HG02571 (cell line): ENCODE results near the gene SHISA3.
A peak's percentile ranks its signal among the peaks of the same experiment; 100 is the strongest.
"Not testable (repeated sequence)": the region's sequence is repeated elsewhere in the genome, so short reads cannot be mapped to it uniquely, and the experiment has no call there.

ENCODE experiments used
- ATAC-seq: cut with Tn5 transposase; IDR thresholded peaks from one replicate; pipeline ENCODE4 v1.9.1; 2021; ENCODE audit warnings: mild to moderate bottlenecking, moderate library complexity; ENCODE audit not compliant: unreplicated experiment

The SHISA3 gene

DNA sequence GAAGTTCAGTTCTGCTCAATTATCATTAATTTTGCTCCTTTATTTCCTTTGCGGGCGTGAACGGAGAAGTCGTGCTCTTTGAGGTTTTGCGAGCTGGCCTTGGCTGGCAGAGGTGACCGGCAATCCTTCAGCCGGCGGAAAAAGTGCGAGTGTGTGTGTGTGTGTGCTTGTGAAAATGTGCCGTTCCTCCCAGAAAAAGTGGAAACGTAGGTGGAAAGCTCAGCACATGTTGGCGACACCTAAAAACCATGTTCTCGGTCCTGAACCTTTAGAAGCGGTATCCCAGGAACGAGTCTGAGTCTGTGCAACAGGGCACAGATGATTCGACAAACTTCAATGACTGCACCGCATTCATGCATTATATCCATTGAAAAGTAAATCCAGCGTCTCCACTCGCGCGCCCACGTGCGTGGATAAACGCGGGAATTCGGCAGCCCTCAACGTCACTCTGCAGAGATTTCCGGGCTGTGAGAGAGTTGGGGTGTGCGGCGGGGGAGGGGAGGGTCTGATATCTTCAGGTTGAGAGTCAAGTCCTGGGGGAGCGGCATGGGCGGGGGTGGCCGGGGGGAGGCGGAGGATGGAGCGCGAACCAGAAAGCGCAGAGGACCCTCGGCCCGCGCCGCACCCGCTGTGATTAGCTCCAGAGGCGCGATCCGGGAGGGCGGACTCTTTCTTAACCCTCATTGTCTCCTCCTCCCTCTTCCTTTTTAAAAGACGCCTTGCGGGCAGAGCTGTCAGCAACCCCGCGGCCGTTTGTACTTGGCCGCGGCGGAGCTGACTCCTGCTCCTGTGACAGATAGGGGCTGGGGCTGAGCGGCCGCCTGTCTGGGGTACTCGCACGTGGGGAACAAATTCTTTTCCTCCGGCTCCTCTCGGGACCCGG lies at the start of gene SHISA3:
Gene SHISA3 (plus strand): TSS at position 737 of the 883 bp plus-strand sequence. CDS start 569 bp downstream, outside the sequence.
- peak; percentile 38 for ATAC-seq

DNA sequence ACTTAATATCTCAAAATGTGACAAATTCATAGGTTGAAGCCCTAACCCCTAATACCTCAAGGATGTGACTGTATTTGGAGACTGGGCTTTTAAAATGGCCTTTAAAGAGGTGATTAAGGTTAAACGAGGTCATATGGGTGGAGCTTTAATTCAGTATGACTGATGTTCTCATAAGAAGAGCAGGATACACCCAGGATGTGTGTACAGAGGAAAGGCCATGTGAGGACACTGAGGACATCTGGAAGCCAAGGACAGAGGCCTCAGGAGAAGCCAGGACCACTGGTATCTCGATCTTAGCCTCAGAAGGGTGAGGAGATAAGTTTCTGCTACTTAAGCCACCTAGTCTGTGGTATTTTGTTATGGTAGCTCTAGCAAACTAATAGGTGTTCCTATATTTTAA lies 49.0 kb upstream of the SHISA3 start:
- ATAC-seq, result no peak

DNA sequence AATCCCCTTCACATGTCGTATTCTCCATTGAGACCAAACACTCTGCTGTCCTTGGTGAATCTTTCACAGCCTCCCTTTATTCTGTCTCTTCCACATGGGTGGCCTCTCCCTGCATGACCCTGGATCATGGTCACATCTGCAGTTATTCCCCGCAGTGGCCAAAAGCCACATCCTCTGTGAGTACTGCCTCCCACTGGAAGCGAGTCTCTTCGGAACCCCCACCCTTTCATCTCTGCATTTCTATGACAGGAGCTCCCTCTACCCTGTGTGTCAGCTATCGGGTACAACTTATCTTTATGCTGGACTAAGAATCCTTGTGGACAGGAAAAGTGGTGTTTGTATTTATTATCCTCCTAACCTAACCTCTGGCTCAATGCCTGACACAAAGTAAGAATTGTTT lies 48.6 kb upstream of the SHISA3 start:
- ATAC-seq, result no peak

DNA sequence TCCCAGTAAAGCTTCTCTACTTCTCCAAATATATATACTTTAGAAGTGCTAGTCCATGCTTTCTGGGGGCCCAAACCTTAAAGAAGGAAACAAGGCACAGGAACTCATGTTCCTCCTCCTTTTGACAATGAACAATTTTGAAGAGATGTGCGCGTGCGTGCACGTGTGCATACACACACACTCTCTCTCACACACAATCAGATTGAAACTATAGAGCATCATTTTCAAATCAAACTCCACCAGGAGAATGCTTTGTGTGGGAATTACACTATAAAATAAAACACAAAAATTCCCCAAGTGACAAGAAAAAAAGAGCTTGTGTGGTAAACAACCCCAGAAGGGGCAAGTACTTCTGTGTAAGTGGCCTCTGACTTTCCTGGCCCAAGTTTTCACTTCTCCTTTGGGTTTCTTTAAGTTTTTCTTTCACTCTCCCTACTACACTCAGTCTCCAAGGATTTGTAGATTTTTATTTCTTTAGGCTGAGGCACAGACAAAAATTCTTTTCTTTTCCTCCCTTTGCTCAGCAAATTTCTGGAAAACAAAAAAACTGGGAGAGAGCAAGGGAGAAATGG lies 46.6 kb upstream of the SHISA3 start:
- ATAC-seq, result no peak

DNA sequence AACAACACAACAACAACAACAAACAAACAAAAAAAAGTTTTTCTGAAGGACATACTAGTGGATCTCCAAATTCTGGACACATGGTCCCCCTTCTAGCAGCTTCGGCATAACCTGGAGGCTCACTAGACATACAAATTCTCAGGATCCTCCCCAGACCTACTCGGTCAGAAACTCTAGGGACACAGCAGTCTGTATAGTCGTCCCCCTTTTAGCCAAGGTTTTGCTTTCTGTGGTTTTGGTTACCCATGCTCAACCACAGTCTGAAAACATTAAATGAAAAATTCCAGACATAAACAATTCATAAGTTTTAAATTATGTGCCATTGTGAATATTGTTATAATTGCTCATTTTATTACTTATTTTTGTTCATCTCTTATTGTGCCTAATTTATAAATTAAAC lies 45.2 kb upstream of the SHISA3 start:
- no peak for ATAC-seq

DNA sequence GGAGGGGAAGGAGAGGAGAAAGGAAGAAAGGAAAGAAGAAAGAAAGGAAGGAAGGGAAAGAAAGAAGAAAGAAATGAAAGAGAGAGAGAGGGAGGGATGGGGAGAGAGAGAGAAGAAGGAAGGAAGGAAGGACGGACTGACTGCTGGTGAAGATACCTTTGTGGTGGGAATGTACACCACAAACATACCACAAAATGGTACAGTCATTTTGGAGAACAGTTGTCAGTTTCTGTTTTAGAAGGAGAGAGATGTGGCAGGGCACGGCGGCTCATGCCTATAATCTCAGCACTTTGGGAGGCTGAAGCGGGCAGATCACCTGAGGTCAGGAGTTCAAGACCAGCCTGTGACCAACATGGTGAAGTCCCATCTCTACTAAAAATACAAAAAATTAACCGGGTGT lies 40.0 kb upstream of the SHISA3 start:
- no peak for ATAC-seq

DNA sequence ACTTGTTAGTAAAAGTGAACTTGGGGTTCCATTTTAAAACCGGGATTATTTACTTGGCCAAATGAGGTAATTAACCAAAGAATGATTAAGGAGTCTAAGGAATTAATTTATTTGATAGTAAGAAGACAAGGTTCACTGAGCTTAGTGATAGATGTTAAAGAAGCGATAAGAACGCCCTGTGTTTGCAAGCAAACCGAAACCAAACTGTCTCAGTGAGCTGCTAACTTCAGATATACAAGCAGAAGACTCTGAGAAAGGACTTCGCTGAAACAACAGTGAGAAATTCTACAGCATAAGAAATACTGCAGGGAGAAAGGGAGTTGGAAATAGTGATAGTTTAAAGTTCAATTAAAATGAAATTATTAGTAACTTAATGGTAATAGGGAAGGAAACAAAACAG lies 37.6 kb upstream of the SHISA3 start:
- no peak for ATAC-seq

DNA sequence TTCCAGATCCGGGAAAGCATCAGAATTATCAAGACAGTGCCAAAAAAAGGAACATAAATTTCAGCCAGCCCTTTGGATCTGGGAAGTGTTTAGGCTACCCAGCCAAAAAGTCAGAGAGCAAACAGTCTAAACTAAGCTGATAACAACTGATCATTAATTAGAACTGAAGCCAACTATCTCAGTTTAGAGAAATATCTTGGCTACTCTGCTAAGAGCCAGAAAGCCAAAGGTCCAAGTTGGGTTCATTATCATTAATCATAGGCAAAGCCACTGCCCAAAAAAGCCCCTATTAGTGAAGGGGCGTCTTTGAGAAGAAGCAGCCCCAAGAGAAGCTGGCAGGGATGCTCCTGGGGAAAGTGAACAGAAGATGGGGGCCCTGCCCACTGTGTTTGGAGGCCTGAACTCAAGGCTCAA lies 37.0 kb upstream of the SHISA3 start:
- ATAC-seq, result no peak

DNA sequence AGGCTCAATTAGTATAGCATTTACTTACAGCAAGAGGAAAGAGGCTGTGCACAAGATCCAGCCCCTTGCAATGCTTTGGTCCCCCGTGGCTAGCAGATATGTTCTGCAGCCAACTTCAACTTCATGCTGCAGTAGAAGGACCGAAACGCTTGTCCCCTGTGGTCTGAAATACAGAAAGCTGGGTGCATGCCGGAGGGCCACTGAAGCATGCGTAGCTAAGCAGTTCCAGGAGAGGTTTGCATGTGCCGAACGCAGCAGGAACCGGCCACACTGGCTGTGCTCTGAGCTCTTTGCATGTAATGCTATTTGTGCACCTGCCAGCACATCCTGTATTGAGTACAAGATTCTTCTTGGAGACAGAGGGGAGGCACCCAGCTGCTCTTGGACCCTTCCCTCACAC lies 35.8 kb upstream of the SHISA3 start:
- no peak for ATAC-seq

DNA sequence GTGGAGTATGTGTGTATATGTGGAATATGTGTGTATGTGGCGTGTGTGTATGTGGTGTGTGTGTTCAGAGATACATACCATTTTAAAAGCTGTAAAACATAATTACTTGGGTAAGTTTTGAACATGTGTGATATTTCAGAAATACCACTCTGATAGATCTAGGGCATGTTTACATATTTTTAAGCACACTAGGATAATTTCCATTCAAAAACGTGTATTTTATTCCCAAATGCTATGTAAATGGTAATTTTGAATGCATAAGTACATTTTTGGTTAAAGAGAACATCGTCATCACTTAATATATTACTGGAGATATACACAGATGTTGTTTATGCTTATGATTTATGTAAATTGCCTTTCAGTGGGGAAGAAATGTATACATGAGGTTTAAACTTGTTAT lies 34.7 kb upstream of the SHISA3 start:
- no peak for ATAC-seq

DNA sequence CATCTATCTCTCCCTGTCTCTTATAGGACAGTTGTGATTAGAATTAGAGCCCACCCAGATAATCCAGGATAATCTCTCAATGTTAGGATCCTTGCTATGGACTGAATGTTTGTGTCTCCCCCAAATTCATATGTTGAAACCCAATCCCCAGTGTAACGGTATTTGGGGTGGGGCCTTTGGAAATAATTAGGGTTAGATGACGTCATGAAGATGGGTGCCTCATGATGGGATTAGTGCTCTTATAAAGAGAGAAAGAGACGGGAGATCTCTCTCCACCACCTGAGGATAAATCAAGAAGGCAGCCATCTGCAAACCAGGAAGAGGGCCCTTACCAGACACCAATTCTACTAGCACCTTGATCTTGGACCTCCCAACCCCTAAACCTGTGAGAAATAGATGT lies 33.7 kb upstream of the SHISA3 start:
- no peak for ATAC-seq

DNA sequence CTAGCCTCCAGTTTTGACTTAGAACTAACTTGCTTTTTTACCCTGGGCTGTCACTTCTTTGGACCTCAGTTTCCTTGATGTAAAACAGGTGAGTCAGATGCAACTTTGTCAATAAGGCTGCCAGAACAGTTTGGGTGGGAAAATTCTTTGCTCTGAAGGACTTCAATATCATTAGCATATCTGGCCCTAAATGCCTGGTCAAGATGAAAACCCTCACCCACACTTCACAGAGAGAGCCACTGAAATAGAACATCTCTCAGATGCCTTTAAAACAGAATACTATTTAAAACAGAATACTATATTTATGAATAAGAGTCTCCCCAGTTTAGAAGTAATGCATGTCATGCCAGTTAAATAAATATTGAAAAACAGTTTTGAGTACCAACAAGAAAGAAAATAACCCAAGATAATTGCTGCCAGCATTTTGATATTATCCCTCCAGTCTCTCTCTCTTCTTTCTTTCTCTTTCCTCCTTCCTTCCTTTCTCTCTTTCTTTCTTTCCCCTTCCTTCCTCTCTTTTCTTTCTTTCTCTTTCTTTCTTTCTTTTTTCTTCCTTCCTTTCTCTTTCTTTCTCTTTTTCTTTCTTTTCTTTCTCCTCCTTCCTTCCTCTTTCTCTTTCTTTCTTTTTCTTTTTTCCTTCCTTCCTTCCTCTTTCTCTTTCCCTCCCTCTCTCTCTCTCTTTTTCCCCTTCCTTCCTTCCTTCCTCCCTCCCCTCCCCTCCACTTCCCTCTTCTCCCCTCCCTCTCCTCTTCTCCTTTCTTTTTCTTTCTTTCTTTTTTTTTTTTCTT lies 32.8 kb upstream of the SHISA3 start:
- ATAC-seq, result no peak

DNA sequence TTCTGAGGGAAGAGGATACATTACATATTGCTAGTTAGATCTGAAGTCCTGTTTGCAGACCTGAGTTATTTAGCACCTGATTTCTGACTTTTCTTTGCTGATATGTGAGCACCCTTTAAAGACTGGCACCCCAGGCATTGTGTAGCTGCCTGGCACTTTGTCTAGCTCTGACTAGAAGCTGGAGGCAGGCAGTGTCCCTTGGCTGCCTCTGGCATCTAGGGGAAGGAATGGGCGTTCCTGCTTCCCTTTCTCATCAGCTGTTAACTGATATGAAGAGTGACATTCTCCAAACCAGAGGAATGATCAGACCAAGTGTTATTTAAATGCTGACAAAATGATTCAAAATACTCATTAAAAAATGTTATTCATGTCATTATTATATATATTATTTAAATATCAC lies 30.3 kb upstream of the SHISA3 start:
- ATAC-seq, result no peak

DNA sequence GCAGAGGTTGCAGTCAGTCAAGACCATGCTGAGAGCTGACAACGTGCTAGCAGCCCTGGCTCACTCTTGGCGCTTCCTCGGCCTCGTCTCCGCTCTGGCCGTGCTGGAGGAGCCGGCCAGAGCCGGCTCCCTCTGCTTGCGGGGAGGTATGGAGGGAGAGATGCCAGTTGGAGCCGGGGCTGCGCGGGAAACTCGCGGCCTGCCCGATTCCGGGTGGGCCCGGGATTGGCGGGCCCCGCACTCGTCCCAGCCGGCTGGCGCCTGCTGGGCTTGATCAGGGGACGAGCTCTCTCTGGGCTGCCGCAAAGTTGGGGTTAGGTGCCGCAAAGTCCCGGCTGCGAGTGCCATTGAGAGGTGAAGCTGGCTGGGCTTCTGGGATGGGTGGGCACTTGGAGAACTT lies 27.8 kb upstream of the SHISA3 start:
- ATAC-seq, result no peak

DNA sequence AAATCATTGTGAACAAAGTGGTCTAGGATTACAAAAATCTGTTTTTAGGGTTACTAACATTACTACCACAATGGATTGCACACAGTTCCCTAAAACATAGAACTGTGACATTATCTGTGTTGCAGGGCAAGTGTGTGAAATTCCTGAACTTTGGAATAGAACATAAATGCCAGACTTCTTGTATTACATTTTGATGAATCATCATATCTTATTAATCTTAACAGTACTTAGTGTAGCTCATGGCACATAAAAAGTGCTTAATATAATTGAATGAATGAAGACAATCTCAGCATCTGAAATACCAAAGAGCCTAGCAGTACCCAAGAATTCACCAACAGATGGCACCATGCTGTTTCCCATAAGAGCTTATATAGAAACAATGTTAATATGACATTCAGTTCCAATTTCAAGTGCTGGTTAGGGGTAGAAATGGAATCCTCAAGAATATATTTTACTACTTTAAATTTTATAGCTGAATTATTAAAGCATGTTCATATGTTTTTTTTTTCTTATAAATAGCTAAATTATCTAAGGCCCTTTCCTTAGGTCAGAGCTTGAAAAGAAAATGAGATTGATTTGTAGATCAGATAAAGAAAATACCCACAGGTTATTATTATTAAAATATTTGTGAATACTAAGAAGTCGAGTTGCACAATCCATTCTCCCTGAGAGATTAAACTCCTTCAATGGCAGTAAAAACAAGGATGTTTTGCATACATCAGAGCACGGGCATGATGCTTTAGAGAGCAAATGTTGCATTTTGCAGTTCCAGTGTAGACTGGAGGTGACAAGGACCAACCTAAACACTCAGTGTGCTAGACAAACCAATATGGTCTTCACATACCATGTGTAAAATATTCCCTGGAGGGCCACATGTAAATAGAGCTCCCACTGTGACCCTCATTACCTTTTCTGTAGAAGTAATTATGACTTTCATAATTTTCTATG lies 25.7 kb upstream of the SHISA3 start:
- ATAC-seq, result peak; percentile 61

DNA sequence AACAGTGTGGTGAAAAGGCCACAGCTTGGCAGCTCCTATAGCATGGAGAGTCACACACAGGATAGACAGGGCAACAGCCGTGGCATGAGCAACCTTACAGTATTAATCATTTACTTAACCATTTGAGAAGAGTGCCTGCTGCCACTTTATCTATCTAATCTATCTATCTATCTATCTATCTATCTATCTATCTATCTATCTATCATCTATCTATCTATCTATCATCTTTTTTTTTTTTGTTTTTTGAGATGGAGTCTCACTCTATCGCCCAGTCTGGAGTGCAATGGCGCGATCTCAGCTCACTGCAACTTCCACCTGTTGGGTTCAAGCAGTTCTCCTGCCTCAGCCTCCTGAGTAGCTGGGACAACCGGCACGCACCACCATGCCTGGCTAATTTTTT lies 25.0 kb upstream of the SHISA3 start:
- ATAC-seq, result not testable (repeated sequence)

DNA sequence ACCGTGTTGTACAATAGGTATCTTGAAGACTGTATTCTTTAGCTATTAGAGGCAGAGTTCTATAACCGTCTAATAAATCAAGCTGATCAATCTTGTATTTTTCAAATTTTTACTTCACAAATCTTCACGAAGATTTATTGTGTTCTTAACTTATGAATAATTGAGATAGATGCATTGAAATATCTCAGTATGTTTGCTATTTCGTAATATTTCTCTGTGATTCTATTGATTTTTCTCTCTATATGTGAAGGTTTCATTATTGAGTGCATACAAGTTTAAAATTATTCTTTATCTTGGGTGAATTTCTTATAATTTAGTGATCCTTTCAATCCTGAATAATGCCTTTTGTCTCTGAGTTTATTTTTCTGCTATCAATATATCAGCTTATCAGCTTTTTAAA lies 19.8 kb upstream of the SHISA3 start:
- ATAC-seq, result no peak

DNA sequence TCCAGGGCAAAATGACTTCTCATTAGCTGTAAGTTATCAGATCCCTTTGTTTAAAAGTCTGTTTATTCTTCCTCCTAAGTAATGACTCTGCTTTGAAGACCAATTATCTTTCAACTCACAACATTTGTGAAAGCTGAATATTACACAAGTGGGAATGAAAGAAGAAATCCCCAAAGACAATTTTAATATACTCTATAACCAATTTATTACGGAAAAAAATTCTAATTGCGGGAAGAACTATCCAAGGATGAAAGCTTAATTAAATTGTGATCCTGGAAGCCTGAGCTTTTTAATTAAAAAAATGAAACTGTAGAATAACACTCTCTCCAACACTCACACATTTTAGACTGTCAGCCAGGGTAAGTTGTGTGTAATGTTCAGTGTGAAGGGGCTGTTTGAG lies 15.6 kb upstream of the SHISA3 start:
- ATAC-seq, result no peak

DNA sequence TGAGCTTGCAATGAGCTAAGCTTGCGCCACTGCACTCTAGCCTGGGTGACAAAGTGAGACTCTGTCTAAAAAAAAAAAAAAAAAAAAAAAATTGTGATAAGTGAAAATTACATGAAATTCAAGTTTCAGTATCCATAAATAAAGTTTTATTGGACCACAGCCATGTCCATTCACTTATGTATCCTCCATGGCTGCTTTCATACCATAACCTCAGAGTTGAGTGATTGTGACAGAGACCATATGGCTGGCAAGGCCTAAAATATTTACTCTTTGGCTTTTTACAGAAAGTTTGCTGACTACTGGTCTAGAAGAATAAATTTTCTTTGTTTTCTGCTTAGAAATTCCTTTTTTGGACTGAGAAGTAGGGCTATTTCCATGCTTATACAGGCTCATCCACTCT lies 11.8 kb upstream of the SHISA3 start:
- no peak for ATAC-seq

DNA sequence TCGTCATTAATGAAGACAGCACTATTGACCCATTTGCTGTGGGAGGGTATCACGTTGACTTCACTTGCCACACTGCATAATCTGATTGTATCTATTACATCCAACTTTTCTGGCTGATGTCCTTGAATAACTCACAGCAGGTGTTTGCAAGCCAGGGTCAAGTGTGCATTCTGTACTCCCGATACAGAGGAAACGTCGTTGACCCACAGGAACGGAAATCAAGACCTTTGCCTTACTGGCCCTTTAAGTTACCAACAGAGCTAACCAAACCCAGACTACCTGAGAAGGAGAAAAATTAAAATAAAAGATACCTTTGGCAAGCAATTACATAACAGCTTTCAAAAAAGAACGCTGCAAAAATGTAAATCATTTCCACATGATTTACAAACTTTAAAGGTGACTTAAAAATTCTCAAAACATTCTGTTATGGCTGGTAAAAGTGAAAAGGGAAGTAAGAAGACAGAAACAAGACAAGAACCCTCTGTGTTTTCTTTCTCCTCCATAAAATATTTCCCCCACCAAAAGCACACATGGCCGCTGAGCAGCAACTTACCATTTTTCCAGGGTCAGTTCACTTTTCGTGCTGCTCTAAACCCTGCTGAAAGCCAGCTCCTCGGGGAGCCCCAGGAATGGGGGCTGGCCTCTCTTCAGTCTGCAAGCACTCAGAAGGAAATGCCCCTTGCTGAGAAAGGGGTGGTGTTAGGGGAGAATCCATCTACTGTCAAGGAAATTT lies 6.5 kb upstream of the SHISA3 start:
- no peak for ATAC-seq
